Measurements from ENCODE around the gene GJC3. TPM values are rescaled to one million over a fixed set of nuclear protein-coding genes. Genes with fewer than 3 reads are reported as not detected.
A peak's percentile ranks its signal among the peaks of the same experiment; 100 is the strongest.
"Not testable (repeated sequence)": the region's sequence is repeated elsewhere in the genome, so short reads cannot be mapped to it uniquely, and the experiment has no call there.

The GJC3 gene
- total RNA-seq, result under 1 TPM in 1 of 2 donors, not detected in 1; 0.57 TPM
- polyA plus RNA-seq, result not detected
- long read RNA-seq, donor 1, result 0 reads
- long read RNA-seq, donor 2, partial matches to known transcripts, result 0 of 1 reads
- long read RNA-seq, donor 2, other reads (novel, unspliced or antisense), result 1 of 1 reads

DNA sequence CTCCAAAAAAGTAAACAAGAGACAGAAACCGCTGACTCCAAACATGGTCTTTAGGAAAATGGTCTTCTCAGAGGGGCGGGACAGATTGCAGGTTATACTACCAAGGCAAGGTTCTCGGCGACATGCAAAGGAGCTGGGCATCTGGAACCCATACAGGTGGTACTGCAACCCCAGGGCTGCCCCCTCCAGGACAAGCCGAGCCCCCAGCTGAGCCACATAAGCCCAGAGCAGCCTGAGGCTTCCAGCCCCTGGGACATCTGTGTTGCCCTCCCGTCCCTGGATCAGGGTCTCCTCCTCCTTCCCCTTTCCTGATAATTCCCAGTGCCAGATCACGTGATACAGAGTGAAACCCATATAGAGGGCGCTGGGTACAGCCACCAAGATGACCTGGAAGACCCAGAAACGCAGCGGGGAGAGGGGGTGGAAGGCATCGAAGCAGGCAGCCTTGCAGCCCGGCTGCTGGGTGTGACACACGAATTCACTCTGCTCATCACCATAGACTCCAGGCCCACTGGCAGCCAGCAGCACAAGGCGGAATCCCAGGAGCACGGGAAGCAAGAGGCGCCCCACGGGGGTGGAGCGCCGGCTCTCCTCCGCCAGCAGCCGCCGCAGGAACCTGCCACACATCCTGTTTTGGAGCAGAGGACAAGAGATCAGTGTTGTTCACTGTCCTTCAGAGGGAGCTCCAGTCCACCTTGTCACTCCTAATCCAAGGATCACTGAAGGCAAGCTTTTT lies at the start of gene GJC3:
TSS of gene GJC3 (minus strand) at position 627 of the 736 bp plus-strand sequence. CDS start at position 627, 0 bp downstream.
- no peak within 1 kb of the TSS for H3K27ac ChIP-seq (ENCODE audit: low read depth in 1 of 2, low read length in 2 of 2)
- H3K9me3 ChIP-seq (ENCODE audit: control insufficient read depth, low read length), result peaks cover 3% of the 10 kb centered on the region
- H3K36me3 ChIP-seq (ENCODE audit: control insufficient read depth in 1 of 2, insufficient read depth in 2 of 2, low read length in 1 of 2), result no peaks in the 10 kb centered on the region
- intact Hi-C loops (cut with DNase I), result no loop called here
- peaks cover 0 to 2% of the 10 kb centered on the region in 2 donors for H3K27me3 ChIP-seq (ENCODE audit: control insufficient read depth in 1 of 2, insufficient read depth in 2 of 2, low read length in 1 of 2)
- DNase-seq, result peak; percentile 56 to 76
- ATAC-seq (ENCODE audit: low FRiP score), result peak; percentile 56
- H3K4me1 ChIP-seq (ENCODE audit: control insufficient read depth in 1 of 2, insufficient read depth in 2 of 2, low read length in 2 of 2), result no peaks in the 10 kb centered on the region
- 20 to 21% methylated on average over 22 of the region's 22 CpGs for WGBS, 2 donors
- no peak within 1 kb of the TSS for H3K4me3 ChIP-seq (ENCODE audit: low read length in 2 of 2)

DNA sequence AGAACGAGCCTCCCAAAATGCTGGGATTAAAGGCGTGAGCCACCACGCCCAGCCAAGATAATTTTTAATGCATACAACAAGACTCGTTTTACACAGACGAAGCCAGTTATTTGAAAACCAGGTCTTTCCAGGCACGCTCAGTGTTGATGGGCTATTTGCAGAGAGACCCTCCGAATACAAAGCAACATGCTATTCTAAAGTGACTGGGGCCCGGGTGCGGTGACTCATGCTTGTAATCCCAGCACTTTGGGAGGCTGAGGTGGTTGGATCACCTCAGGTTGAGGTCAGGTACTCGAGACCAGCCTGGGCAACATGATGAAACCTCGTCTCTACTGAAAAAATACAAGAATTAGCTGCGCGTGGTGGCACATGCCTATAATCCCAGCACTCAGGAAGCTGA lies 47.2 kb upstream of the GJC3 start:
- H3K4me1 ChIP-seq (ENCODE audit: control insufficient read depth in 1 of 2, insufficient read depth in 2 of 2, low read length in 2 of 2), result no peaks in the 10 kb centered on the region
- H3K27ac ChIP-seq (ENCODE audit: low read depth in 1 of 2, low read length in 2 of 2), result no peak overlapping the region
- DNase-seq (no peak), ATAC-seq (ENCODE audit: low FRiP score) (no peak)
- H3K27me3 ChIP-seq (ENCODE audit: control insufficient read depth in 1 of 2, insufficient read depth in 2 of 2, low read length in 1 of 2), result no peaks in the 10 kb centered on the region
- intact Hi-C loops (cut with DNase I), result no loop called here
- 81 to 82% methylated on average over 13 of the region's 13 CpGs for WGBS, 2 donors
- H3K9me3 ChIP-seq (ENCODE audit: control insufficient read depth, low read length), result no peaks in the 10 kb centered on the region
- H3K4me3 ChIP-seq (ENCODE audit: low read length in 2 of 2), result no peak overlapping the region
- H3K36me3 ChIP-seq (ENCODE audit: control insufficient read depth in 1 of 2, insufficient read depth in 2 of 2, low read length in 1 of 2), result no peaks in the 10 kb centered on the region

DNA sequence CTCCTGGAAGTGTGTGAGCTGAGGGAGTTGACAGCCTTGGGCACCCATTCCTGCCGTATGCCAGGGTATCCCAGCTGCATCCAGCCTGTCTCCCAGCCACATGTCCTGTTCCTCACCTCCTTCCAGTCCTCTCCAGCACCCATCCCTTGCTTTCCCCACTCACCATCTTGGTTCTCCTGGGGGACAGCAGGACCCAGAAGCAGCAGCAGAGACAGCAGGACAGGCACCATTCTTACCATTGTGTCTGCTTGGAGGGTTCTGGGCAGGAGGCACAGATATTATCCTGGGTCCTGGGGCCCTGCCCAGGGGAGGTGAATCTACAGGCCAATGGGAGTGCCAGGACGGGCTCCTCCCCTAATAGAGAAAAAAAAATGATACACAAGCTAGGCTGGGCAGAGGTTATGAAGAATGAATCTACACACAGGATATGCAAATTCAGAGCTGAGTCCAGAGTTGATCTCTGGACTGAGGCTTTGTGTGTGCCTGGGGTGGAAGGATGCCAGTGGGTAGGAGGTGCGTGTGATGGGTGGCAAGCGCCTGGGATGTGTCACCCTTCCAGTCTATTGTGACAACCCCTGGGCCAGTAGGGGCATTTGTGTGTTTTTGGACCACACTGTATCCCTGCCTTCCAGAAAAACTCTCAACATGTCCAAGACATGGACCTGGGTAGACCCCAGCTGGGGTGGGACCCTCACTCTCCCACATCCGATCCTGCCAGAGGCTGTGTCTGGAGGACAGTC lies 46.5 kb upstream of the GJC3 start, which contains the start of gene AZGP1:
TSS of gene AZGP1 (minus strand) at position 250 of the 740 bp plus-strand sequence. CDS start at position 239, 11 bp downstream.
- Histone ChIP-seq H3K4me1 (ENCODE audit: control insufficient read depth in 1 of 2, insufficient read depth in 2 of 2, low read length in 2 of 2) (no peaks in the 10 kb centered on the region), H3K36me3 (ENCODE audit: control insufficient read depth in 1 of 2, insufficient read depth in 2 of 2, low read length in 1 of 2) (no peaks in the 10 kb centered on the region), H3K27me3 (ENCODE audit: control insufficient read depth in 1 of 2, insufficient read depth in 2 of 2, low read length in 1 of 2) (no peaks in the 10 kb centered on the region), H3K4me3 (ENCODE audit: low read length in 2 of 2) (no peak within 1 kb of the TSS), H3K9me3 (ENCODE audit: control insufficient read depth, low read length) (no peaks in the 10 kb centered on the region), H3K27ac (ENCODE audit: low read depth in 1 of 2, low read length in 2 of 2) (no peak within 1 kb of the TSS)
- ATAC-seq (ENCODE audit: low FRiP score), result no peak
- DNase-seq, result no peak
- intact Hi-C loops (cut with DNase I), result no loop called here
- WGBS, 2 donors, result 59 to 64% methylated on average over 5 of the region's 5 CpGs

- DNase-seq (no peak), ATAC-seq (ENCODE audit: low FRiP score) (no peak)
- H3K27ac ChIP-seq (ENCODE audit: low read depth in 1 of 2, low read length in 2 of 2), result no peak overlapping the region
- H3K9me3 ChIP-seq (ENCODE audit: control insufficient read depth, low read length), result no peaks in the 10 kb centered on the region
- no peaks in the 10 kb centered on the region for H3K4me1 ChIP-seq (ENCODE audit: control insufficient read depth in 1 of 2, insufficient read depth in 2 of 2, low read length in 2 of 2)
- no peaks in the 10 kb centered on the region for H3K27me3 ChIP-seq (ENCODE audit: control insufficient read depth in 1 of 2, insufficient read depth in 2 of 2, low read length in 1 of 2)
- intact Hi-C loops (cut with DNase I), result no loop called here
- no peaks in the 10 kb centered on the region for H3K36me3 ChIP-seq (ENCODE audit: control insufficient read depth in 1 of 2, insufficient read depth in 2 of 2, low read length in 1 of 2)
- 29 to 33% methylated on average over 1 of the region's 1 CpG for WGBS, 2 donors
- H3K4me3 ChIP-seq (ENCODE audit: low read length in 2 of 2), result no peak overlapping the region
Observed at GRCh38 chr7:99974681-99975080, 45.3 kb upstream of the GJC3 start.

- DNase-seq; H3K36me3 ChIP-seq (ENCODE audit: control insufficient read depth in 1 of 2, insufficient read depth in 2 of 2, low read length in 1 of 2); ATAC-seq (ENCODE audit: low FRiP score); H3K4me1 ChIP-seq (ENCODE audit: control insufficient read depth in 1 of 2, insufficient read depth in 2 of 2, low read length in 2 of 2); H3K9me3 ChIP-seq (ENCODE audit: control insufficient read depth, low read length); intact Hi-C loops (cut with DNase I); H3K27me3 ChIP-seq (ENCODE audit: control insufficient read depth in 1 of 2, insufficient read depth in 2 of 2, low read length in 1 of 2); H3K27ac ChIP-seq (ENCODE audit: low read depth in 1 of 2, low read length in 2 of 2); H3K4me3 ChIP-seq (ENCODE audit: low read length in 2 of 2): not testable (repeated sequence)
- 69 to 70% methylated on average over 7 of the region's 7 CpGs for WGBS, 2 donors
Observed at GRCh38 chr7:99973817-99974216, 44.4 kb upstream of the GJC3 start.

- 65 to 74% methylated on average over 4 of the region's 4 CpGs for WGBS, 2 donors
- ATAC-seq (ENCODE audit: low FRiP score) (no peak), DNase-seq (no peak)
- Histone ChIP-seq H3K4me3 (ENCODE audit: low read length in 2 of 2) (no peak overlapping the region), H3K27ac (ENCODE audit: low read depth in 1 of 2, low read length in 2 of 2) (no peak overlapping the region), H3K36me3 (ENCODE audit: control insufficient read depth in 1 of 2, insufficient read depth in 2 of 2, low read length in 1 of 2) (no peaks in the 10 kb centered on the region), H3K27me3 (ENCODE audit: control insufficient read depth in 1 of 2, insufficient read depth in 2 of 2, low read length in 1 of 2) (no peaks in the 10 kb centered on the region), H3K4me1 (ENCODE audit: control insufficient read depth in 1 of 2, insufficient read depth in 2 of 2, low read length in 2 of 2) (no peaks in the 10 kb centered on the region), H3K9me3 (ENCODE audit: control insufficient read depth, low read length) (no peaks in the 10 kb centered on the region)
- intact Hi-C loops (cut with DNase I), result no loop called here
Observed at GRCh38 chr7:99971242-99971641, 41.8 kb upstream of the GJC3 start.

DNA sequence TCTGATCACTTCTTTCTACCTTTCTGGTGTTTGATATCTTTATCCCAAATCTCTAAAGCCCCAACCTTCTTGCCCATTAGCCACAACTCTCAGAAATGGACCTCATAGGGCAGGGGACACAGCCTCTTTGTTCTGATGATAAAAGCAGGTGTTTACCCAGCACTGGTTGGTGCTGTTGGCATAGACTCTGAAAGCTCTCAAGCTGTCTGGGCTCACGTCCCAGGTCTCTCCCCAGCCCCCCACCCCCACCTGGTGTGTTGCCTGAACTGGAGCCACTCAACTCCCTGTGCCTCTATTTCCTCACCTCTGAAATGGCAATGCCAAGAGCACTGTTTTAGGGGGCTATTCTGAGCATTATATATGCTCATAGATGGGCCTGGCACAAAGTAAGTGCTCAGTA lies 40.4 kb upstream of the GJC3 start:
- H3K4me3 ChIP-seq (ENCODE audit: low read length in 2 of 2); intact Hi-C loops (cut with DNase I); H3K27ac ChIP-seq (ENCODE audit: low read depth in 1 of 2, low read length in 2 of 2); H3K4me1 ChIP-seq (ENCODE audit: control insufficient read depth in 1 of 2, insufficient read depth in 2 of 2, low read length in 2 of 2); H3K36me3 ChIP-seq (ENCODE audit: control insufficient read depth in 1 of 2, insufficient read depth in 2 of 2, low read length in 1 of 2); DNase-seq; ATAC-seq (ENCODE audit: low FRiP score); H3K9me3 ChIP-seq (ENCODE audit: control insufficient read depth, low read length); H3K27me3 ChIP-seq (ENCODE audit: control insufficient read depth in 1 of 2, insufficient read depth in 2 of 2, low read length in 1 of 2): not testable (repeated sequence)
- 5% methylated on average over 1 of the region's 1 CpG for WGBS, 2 donors

- no peaks in the 10 kb centered on the region for H3K4me1 ChIP-seq (ENCODE audit: control insufficient read depth in 1 of 2, insufficient read depth in 2 of 2, low read length in 2 of 2)
- H3K36me3 ChIP-seq (ENCODE audit: control insufficient read depth in 1 of 2, insufficient read depth in 2 of 2, low read length in 1 of 2), result no peaks in the 10 kb centered on the region
- H3K27ac ChIP-seq (ENCODE audit: low read depth in 1 of 2, low read length in 2 of 2), result no peak overlapping the region
- no peaks in the 10 kb centered on the region for H3K27me3 ChIP-seq (ENCODE audit: control insufficient read depth in 1 of 2, insufficient read depth in 2 of 2, low read length in 1 of 2)
- H3K4me3 ChIP-seq (ENCODE audit: low read length in 2 of 2), result no peak overlapping the region
- ATAC-seq (ENCODE audit: low FRiP score) (no peak), DNase-seq (no peak)
- WGBS, 2 donors, result 85 to 88% methylated on average over 3 of the region's 3 CpGs
- no peaks in the 10 kb centered on the region for H3K9me3 ChIP-seq (ENCODE audit: control insufficient read depth, low read length)
- intact Hi-C loops (cut with DNase I), result no loop called here
Observed at GRCh38 chr7:99969298-99969697, 39.9 kb upstream of the GJC3 start.
